Measurements from ENCODE around the gene GABRE.

- TF ChIP-seq, protein P1, sequence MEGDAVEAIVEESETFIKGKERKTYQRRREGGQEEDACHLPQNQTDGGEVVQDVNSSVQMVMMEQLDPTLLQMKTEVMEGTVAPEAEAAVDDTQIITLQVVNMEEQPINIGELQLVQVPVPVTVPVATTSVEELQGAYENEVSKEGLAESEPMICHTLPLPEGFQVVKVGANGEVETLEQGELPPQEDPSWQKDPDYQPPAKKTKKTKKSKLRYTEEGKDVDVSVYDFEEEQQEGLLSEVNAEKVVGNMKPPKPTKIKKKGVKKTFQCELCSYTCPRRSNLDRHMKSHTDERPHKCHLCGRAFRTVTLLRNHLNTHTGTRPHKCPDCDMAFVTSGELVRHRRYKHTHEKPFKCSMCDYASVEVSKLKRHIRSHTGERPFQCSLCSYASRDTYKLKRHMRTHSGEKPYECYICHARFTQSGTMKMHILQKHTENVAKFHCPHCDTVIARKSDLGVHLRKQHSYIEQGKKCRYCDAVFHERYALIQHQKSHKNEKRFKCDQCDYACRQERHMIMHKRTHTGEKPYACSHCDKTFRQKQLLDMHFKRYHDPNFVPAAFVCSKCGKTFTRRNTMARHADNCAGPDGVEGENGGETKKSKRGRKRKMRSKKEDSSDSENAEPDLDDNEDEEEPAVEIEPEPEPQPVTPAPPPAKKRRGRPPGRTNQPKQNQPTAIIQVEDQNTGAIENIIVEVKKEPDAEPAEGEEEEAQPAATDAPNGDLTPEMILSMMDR (conservative IDR thresholded peaks at IDR 0.05; ENCODE audit: low read depth, low read length): no peak
- no peak for TF ChIP-seq EZH2 (IDR thresholded peaks at IDR 0.05; ENCODE audit: low read length, unreplicated experiment)
These were observed 14.3 kb upstream of the GABRE start for GRCh38 chrX:151988706-151989299.
